GM12878 (cell line): ENCODE data around the gene TANC1. TPM values are rescaled to one million over a fixed set of nuclear protein-coding genes. Genes with fewer than 3 reads are reported as not detected.

Experiments used
- ATAC-seq: fragments of 200-7000 bp; cut with Tn5 transposase; 3 replicates; pipeline ENCODE4 v1.9.1; 2020; ENCODE audit warnings: mild to moderate bottlenecking, moderate library complexity
- BruUV-seq: library from RNA; stranded (reverse); fragments of 400-500 nt; replicated peaks from 2 replicates; lab custom pipeline; 2021; lab: Mats Ljungman, UMichigan
- CTCF ChIA-PET: fragments of 300-600 bp; sonication (Branson Sonifier 250); formaldehyde crosslinking; extraction: SDS; loops from one replicate; lab custom pipeline; 2021; ENCODE audit warnings: inconsistent platforms; lab: Yijun Ruan, JAX
- POLR2A ChIA-PET: fragments of 350-600 bp; formaldehyde crosslinking; extraction: SDS; loops from one replicate; lab custom pipeline; 2021; ENCODE audit warnings: inconsistent platforms; lab: Charles Lee
- RAD21 ChIA-PET: fragments of 300-600 bp; sonication (Branson Sonifier 250); formaldehyde crosslinking; loops from one replicate; lab custom pipeline; 2023; ENCODE audit warnings: antibody characterized with exemption; ENCODE audit not compliant: unreplicated experiment; lab: Charles Lee
- SMC1A ChIA-PET: fragments of 300-600 bp; sonication (Branson Sonifier 250); formaldehyde crosslinking; loops from one replicate; lab custom pipeline; 2023; ENCODE audit not compliant: unreplicated experiment, uncharacterized antibody; lab: Charles Lee
- DNase-seq: peaks from one replicate; pipeline ENCODE4 v3.0.0-alpha.2; 2011; ENCODE audit warnings: low read depth, low spot score
- FAIRE-seq: peaks from 3 replicates; lab custom pipeline; 2011; peaks lifted over from hg19 to GRCh38; lab: Jason Lieb, UNC
- H2AFZ ChIP-seq: 2 replicates; pipeline ENCODE4 v1.6.0; 2011; ENCODE audit warnings: low read depth, low read length, control low read depth; ENCODE audit not compliant: control insufficient read depth
- H3K27ac ChIP-seq: 2 replicates; pipeline ENCODE4 v1.5.1; 2011; ENCODE audit warnings: control low read depth; ENCODE audit not compliant: control insufficient read depth, insufficient read depth
- H3K27me3 ChIP-seq, 2 experiments: replicated peaks in 1 of 2; 2 replicates each; pipeline versions ENCODE4 v1.6.0 to v1.6.1; 2011; ENCODE audit warnings: low read length in 1 of 2; ENCODE audit not compliant: control insufficient read depth in 2 of 2, insufficient read depth in 2 of 2
- H3K36me3 ChIP-seq, 2 experiments: 2 replicates each; pipeline ENCODE4 v1.5.1; 2011; ENCODE audit warnings: low read length in 1 of 2; ENCODE audit not compliant: control insufficient read depth in 2 of 2, insufficient read depth in 2 of 2
- H3K4me1 ChIP-seq: 2 replicates; pipeline ENCODE4 v1.6.1; 2011; ENCODE audit warnings: mild to moderate bottlenecking, low read length, moderate library complexity, mixed read lengths; ENCODE audit not compliant: control insufficient read depth, insufficient read depth
- H3K4me2 ChIP-seq: 2 replicates; pipeline ENCODE4 v1.6.0; 2011; ENCODE audit warnings: control low read depth; ENCODE audit not compliant: control insufficient read depth, insufficient read depth
- H3K4me3 ChIP-seq: fragments of 200-600 bp; sonication (generic); 2 replicates; pipeline ENCODE4 v1.5.1; 2016
- H3K79me2 ChIP-seq: 2 replicates; pipeline ENCODE4 v1.6.0; 2011; ENCODE audit warnings: low read length; ENCODE audit not compliant: control insufficient read depth, insufficient read depth
- H3K9ac ChIP-seq: 2 replicates; pipeline ENCODE4 v1.8.0; 2011; ENCODE audit warnings: low read length, control low read depth, mixed read lengths; ENCODE audit not compliant: control insufficient read depth, insufficient read depth
- H3K9me3 ChIP-seq: replicated peaks from 3 replicates; pipeline ENCODE4 v1.5.1; 2011; ENCODE audit warnings: mild to moderate bottlenecking, low read length; ENCODE audit not compliant: control insufficient read depth, insufficient read depth
- H4K20me1 ChIP-seq: 2 replicates; pipeline ENCODE4 v1.6.0; 2011; ENCODE audit not compliant: control insufficient read depth, insufficient read depth
- ASH2L ChIP-seq: fragments of 300-600, 200-600 bp; sonication (generic); IDR thresholded peaks from 2 replicates; pipeline ENCODE4 v1.6.1; 2017; ENCODE audit warnings: low read depth, mild to moderate bottlenecking, borderline replicate concordance
- CHD1 ChIP-seq: IDR thresholded peaks from 2 replicates; pipeline ENCODE4 v1.6.1; 2012; ENCODE audit warnings: low read depth, low read length, improper control_type of control experiment
- IRF4 ChIP-seq: IDR thresholded peaks from 2 replicates; pipeline ENCODE4 v1.6.1; 2011; ENCODE audit warnings: low read depth, low read length
- MEF2B ChIP-seq: fragments of 450-650 bp; IDR thresholded peaks from 2 replicates; pipeline ENCODE4 v1.6.1; 2018; ENCODE audit warnings: mild to moderate bottlenecking, moderate library complexity; ENCODE audit not compliant: partially characterized antibody, poor library complexity, severe bottlenecking
- NFIC ChIP-seq: IDR thresholded peaks from 2 replicates; pipeline ENCODE4 v1.6.1; 2012; ENCODE audit warnings: low read depth, mild to moderate bottlenecking, inconsistent platforms, low read length, moderate library complexity
- NRF1 ChIP-seq: conservative IDR thresholded peaks from 2 replicates; pipeline ENCODE4 v1.6.1; 2011; ENCODE audit warnings: mild to moderate bottlenecking, low read depth, low read length, improper control_type of control experiment
- POLR2AphosphoS2 ChIP-seq: IDR thresholded peaks from 2 replicates; pipeline ENCODE4 v1.6.1; 2011; ENCODE audit warnings: low read depth, mild to moderate bottlenecking, low read length, improper control_type of control experiment, moderate library complexity
- SPI1 ChIP-seq: IDR thresholded peaks from 2 replicates; pipeline ENCODE4 v1.6.1; 2011; ENCODE audit warnings: low read depth, mild to moderate bottlenecking, low read length, moderate library complexity, borderline replicate concordance; ENCODE audit not compliant: insufficient read depth
- WGBS: methylation state at CpG from one replicate; pipeline ENCODE4 v1.1.6; 2016; ENCODE audit warnings: low lambda C conversion rate; ENCODE audit not compliant: insufficient replicate concordance, insufficient coverage; ENCODE audit errors: missing lambda C conversion rate; 5-methylcytosine and 5-hydroxymethylcytosine counted together
- in situ Hi-C: fragments of 300-500 bp; cut with MboI; formaldehyde crosslinking; loops from 9 replicates; pipeline ENCODE4 v1.14.3; 2018; ENCODE audit warnings: mixed read lengths
- intact Hi-C: fragments of 100-400 bp; cut with micrococcal nuclease; formaldehyde crosslinking; loops from one replicate; pipeline ENCODE4 v1.14.2; 2022; ENCODE audit not compliant: unreplicated experiment
- polyA plus RNA-seq, 11 experiments: library from polyadenylated mRNA; depleted of rRNA in 4 of 11; unstranded in 6 of 11; stranded (reverse) in 5 of 11; fragments of >200 nt; fragmentation: Nextera tagmentation in 4 of 11; fragmentation: Illumina TruSeq in 1 of 11; extraction: Ambion mirVana in 4 of 11; extraction: Trizol in 1 of 11; gene quantifications; 1 replicate in 1 of 11; 2 replicates in 10 of 11; pipeline versions ENCODE4 v1.2.1 to v1.2.3, GENCODE V29; 2011 to 2016; ENCODE audit warnings: inconsistent platforms in 2 of 11, missing spikeins in 2 of 11, low read depth in 1 of 11
- total RNA-seq, 4 experiments: library from RNA; depleted of rRNA in 3 of 4; stranded (reverse); fragments of >200 nt in 3 of 4; fragmentation: Illumina TruSeq in 1 of 4; extraction: Trizol in 1 of 4; gene quantifications; 2 replicates each; pipeline versions ENCODE4 v1.2.1 to v1.2.3, GENCODE V29; 2013 to 2021
- TF ChIP-seq, protein P1 (sequence below): fragments of 450-650 bp; IDR thresholded peaks from 2 replicates; pipeline ENCODE4 v1.6.1; 2018; ENCODE audit warnings: mild to moderate bottlenecking, low read depth, moderate library complexity; ENCODE audit not compliant: partially characterized antibody
- TF ChIP-seq, protein P2 (sequence below): fragments of 450-650 bp; IDR thresholded peaks from 2 replicates; pipeline ENCODE4 v1.6.1; 2016; ENCODE audit warnings: mild to moderate bottlenecking
- TF ChIP-seq, protein P3 (sequence below): fragments of 450-650 bp; IDR thresholded peaks from 2 replicates; pipeline ENCODE4 v1.6.1; 2017; ENCODE audit warnings: mild to moderate bottlenecking
- TF ChIP-seq, protein P4 (sequence below): IDR thresholded peaks from 2 replicates; pipeline ENCODE4 v1.6.1; 2012; ENCODE audit warnings: low read length, inconsistent platforms
- TF ChIP-seq, protein P5 (sequence below): IDR thresholded peaks from 2 replicates; pipeline ENCODE4 v1.6.1; 2011; ENCODE audit warnings: borderline replicate concordance, low read depth, mild to moderate bottlenecking, moderate library complexity, low read length; ENCODE audit not compliant: insufficient read depth, poor library complexity, severe bottlenecking

Gene TANC1
- total and polyA plus RNA-seq, 10 of the 15 experiments (the other 5 are each of a cell fraction or from before 2014, with no cell fraction given): 0.05 to 5.0 (median 0.34) TPM

DNA sequence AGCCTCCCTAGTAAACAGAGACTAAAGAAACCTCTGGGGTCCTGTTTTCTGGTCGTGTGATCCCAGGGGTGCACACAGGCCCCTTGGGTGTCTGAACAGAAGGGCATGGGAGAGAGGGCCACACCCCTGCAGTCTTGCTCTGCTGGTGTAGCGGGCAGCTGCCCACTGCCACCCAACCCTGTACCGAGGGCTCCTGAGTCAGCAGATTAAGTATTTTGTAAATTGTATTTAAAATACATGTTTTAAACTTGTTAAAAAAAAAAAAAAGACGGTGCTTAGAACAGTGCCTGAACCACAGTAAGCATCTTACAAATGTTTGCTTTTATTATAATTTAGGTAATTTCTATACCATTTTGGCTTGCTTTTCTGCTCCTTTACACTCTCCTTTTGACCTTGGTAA lies 113.7 kb downstream of the TANC1 start:
- TF ChIP-seq SPI1 (no peak), CHD1 (no peak), MEF2B (no peak), IRF4 (no peak), ASH2L (no peak), NRF1 (no peak), NFIC (no peak), POLR2AphosphoS2 (no peak)
- TF ChIP-seq, protein P1, sequence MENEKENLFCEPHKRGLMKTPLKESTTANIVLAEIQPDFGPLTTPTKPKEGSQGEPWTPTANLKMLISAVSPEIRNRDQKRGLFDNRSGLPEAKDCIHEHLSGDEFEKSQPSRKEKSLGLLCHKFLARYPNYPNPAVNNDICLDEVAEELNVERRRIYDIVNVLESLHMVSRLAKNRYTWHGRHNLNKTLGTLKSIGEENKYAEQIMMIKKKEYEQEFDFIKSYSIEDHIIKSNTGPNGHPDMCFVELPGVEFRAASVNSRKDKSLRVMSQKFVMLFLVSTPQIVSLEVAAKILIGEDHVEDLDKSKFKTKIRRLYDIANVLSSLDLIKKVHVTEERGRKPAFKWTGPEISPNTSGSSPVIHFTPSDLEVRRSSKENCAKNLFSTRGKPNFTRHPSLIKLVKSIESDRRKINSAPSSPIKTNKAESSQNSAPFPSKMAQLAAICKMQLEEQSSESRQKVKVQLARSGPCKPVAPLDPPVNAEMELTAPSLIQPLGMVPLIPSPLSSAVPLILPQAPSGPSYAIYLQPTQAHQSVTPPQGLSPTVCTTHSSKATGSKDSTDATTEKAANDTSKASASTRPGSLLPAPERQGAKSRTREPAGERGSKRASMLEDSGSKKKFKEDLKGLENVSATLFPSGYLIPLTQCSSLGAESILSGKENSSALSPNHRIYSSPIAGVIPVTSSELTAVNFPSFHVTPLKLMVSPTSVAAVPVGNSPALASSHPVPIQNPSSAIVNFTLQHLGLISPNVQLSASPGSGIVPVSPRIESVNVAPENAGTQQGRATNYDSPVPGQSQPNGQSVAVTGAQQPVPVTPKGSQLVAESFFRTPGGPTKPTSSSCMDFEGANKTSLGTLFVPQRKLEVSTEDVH: no peak
- TF ChIP-seq, protein P2, sequence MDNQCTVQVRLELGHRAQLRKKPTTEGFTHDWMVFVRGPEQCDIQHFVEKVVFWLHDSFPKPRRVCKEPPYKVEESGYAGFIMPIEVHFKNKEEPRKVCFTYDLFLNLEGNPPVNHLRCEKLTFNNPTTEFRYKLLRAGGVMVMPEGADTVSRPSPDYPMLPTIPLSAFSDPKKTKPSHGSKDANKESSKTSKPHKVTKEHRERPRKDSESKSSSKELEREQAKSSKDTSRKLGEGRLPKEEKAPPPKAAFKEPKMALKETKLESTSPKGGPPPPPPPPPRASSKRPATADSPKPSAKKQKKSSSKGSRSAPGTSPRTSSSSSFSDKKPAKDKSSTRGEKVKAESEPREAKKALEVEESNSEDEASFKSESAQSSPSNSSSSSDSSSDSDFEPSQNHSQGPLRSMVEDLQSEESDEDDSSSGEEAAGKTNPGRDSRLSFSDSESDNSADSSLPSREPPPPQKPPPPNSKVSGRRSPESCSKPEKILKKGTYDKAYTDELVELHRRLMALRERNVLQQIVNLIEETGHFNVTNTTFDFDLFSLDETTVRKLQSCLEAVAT: no peak
- TF ChIP-seq, protein P3, sequence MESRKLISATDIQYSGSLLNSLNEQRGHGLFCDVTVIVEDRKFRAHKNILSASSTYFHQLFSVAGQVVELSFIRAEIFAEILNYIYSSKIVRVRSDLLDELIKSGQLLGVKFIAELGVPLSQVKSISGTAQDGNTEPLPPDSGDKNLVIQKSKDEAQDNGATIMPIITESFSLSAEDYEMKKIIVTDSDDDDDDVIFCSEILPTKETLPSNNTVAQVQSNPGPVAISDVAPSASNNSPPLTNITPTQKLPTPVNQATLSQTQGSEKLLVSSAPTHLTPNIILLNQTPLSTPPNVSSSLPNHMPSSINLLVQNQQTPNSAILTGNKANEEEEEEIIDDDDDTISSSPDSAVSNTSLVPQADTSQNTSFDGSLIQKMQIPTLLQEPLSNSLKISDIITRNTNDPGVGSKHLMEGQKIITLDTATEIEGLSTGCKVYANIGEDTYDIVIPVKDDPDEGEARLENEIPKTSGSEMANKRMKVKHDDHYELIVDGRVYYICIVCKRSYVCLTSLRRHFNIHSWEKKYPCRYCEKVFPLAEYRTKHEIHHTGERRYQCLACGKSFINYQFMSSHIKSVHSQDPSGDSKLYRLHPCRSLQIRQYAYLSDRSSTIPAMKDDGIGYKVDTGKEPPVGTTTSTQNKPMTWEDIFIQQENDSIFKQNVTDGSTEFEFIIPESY: no peak
- TF ChIP-seq, protein P4, sequence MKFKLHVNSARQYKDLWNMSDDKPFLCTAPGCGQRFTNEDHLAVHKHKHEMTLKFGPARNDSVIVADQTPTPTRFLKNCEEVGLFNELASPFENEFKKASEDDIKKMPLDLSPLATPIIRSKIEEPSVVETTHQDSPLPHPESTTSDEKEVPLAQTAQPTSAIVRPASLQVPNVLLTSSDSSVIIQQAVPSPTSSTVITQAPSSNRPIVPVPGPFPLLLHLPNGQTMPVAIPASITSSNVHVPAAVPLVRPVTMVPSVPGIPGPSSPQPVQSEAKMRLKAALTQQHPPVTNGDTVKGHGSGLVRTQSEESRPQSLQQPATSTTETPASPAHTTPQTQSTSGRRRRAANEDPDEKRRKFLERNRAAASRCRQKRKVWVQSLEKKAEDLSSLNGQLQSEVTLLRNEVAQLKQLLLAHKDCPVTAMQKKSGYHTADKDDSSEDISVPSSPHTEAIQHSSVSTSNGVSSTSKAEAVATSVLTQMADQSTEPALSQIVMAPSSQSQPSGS: no peak
- TF ChIP-seq, protein P5, sequence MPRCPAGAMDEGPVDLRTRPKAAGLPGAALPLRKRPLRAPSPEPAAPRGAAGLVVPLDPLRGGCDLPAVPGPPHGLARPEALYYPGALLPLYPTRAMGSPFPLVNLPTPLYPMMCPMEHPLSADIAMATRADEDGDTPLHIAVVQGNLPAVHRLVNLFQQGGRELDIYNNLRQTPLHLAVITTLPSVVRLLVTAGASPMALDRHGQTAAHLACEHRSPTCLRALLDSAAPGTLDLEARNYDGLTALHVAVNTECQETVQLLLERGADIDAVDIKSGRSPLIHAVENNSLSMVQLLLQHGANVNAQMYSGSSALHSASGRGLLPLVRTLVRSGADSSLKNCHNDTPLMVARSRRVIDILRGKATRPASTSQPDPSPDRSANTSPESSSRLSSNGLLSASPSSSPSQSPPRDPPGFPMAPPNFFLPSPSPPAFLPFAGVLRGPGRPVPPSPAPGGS: no peak
- BruUV-seq: no TSS peak
- intact Hi-C loops (no loop called here), in situ Hi-C loops (no loop called here)
- Histone ChIP-seq H3K27ac (no peak overlapping the region), H3K9me3 (no peaks in the 10 kb centered on the region), H4K20me1 (no peaks in the 10 kb centered on the region), H2AFZ (no peak overlapping the region), H3K27me3 (no peaks in the 10 kb centered on the region), H3K9ac (no peak overlapping the region), H3K4me2 (no peak overlapping the region), H3K36me3 (no peaks in the 10 kb centered on the region), H3K4me3 (no peak overlapping the region), H3K79me2 (no peaks in the 10 kb centered on the region), H3K4me1 (no peaks in the 10 kb centered on the region)
- ChIA-PET SMC1A (interaction anchor here (0.6 kb wide), 1 partner anchor 10 kb away, joined by 3 read pairs; no protein-coding TSS in a partner anchor), POLR2A (no interaction called here), CTCF (no interaction called here), RAD21 (no interaction called here)
- DNase-seq: no peak
- no peak for FAIRE-seq
- 51% methylated on average over 4 of the region's 4 CpGs for WGBS
- ATAC-seq: no peak
